Gastroesophageal sphincter (tissue), 3 donors: ENCODE data around the gene VTN.

Source experiments
- EP300 ChIP-seq: sonication (generic); formaldehyde crosslinking; IDR thresholded peaks from one replicate; pipeline ENCODE4 v1.6.1; 2017; ENCODE audit warnings: antibody characterized with exemption, mild to moderate bottlenecking
- POLR2A ChIP-seq, 2 donors: fragments of 450-650 bp; IDR thresholded peaks; one replicate each; pipeline ENCODE4 v1.6.1; 2017; ENCODE audit warnings: antibody characterized with exemption in 2 of 2, mild to moderate bottlenecking in 2 of 2, moderate library complexity in 1 of 2
- POLR2AphosphoS5 ChIP-seq: sonication (generic); formaldehyde crosslinking; IDR thresholded peaks from one replicate; pipeline ENCODE4 v1.6.1; 2017; ENCODE audit warnings: antibody characterized with exemption
- TF ChIP-seq, protein P1 (sequence below), 4 experiments: fragments of 200-600 bp in 2 of 4; fragments of 450-650 bp in 2 of 4; sonication (generic) in 1 of 4; IDR thresholded peaks; one replicate each; pipeline ENCODE4 v1.5.1; 2017 to 2019; ENCODE audit warnings: antibody characterized with exemption in 4 of 4, mild to moderate bottlenecking in 2 of 4, moderate library complexity in 2 of 4

DNA sequence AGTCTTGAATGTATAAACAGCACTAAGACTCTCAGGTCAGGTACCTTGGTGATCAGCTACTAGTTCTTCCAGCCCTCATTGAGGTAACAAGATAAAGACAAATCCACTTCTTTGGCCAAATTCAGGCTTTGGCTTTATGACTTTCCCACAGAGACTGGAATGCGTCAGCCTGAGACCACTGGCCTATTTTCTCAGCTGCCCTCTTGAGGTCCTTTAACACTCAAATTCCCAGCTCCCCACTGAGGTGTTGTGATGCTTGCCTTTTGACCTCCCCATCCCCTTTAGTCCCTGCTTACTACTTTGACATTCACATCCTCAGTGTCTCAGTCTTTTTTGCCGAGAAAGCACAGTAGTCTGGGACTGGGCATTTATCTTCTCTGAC, 23.9 kb downstream of the VTN start:
- TF ChIP-seq, protein P1, sequence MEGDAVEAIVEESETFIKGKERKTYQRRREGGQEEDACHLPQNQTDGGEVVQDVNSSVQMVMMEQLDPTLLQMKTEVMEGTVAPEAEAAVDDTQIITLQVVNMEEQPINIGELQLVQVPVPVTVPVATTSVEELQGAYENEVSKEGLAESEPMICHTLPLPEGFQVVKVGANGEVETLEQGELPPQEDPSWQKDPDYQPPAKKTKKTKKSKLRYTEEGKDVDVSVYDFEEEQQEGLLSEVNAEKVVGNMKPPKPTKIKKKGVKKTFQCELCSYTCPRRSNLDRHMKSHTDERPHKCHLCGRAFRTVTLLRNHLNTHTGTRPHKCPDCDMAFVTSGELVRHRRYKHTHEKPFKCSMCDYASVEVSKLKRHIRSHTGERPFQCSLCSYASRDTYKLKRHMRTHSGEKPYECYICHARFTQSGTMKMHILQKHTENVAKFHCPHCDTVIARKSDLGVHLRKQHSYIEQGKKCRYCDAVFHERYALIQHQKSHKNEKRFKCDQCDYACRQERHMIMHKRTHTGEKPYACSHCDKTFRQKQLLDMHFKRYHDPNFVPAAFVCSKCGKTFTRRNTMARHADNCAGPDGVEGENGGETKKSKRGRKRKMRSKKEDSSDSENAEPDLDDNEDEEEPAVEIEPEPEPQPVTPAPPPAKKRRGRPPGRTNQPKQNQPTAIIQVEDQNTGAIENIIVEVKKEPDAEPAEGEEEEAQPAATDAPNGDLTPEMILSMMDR (IDR thresholded peaks at IDR 0.05): no peak
- TF ChIP-seq POLR2A (IDR thresholded peaks at IDR 0.05): no peak
- TF ChIP-seq EP300: no peak
- no peak for TF ChIP-seq POLR2AphosphoS5
